Left ventricle myocardium inferior (tissue), 1 donor: ENCODE measurements around the gene SRSF4. TPM values are rescaled to one million over a fixed set of nuclear protein-coding genes. Genes with fewer than 3 reads are reported as not detected.

Experiments
- DNase-seq: peaks from one replicate; pipeline ENCODE4 v3.0.0-alpha.2; 2020
- H3K27ac ChIP-seq: fragments of 200-600 bp; replicated peaks from 2 replicates; pipeline ENCODE4 v1.8.0; 2021
- H3K27me3 ChIP-seq: fragments of 200-600 bp; 2 replicates; pipeline ENCODE4 v1.8.0; 2021; ENCODE audit warnings: low read depth
- H3K36me3 ChIP-seq: fragments of 200-600 bp; 2 replicates; pipeline ENCODE4 v1.8.0; 2021
- H3K4me1 ChIP-seq: fragments of 200-600 bp; 2 replicates; pipeline ENCODE4 v1.8.0; 2021
- H3K4me3 ChIP-seq: fragments of 200-600 bp; 2 replicates; pipeline ENCODE4 v1.8.0; 2021; ENCODE audit warnings: mild to moderate bottlenecking, moderate library complexity
- H3K9me3 ChIP-seq: fragments of 200-600 bp; replicated peaks from 2 replicates; pipeline ENCODE4 v1.8.0; 2021
- intact Hi-C: fragments of 100-400 bp; cut with micrococcal nuclease; formaldehyde crosslinking; loops from one replicate; pipeline ENCODE4 v1.11.0; 2022
- total RNA-seq: library from RNA; stranded (reverse); fragmentation: NEBNext Ultra II Directional; extraction: Animal tissue kit (Norgen Biotek cat#: 25700); gene quantifications from one replicate; pipeline ENCODE4 v1.2.1, GENCODE V29; 2021
- TF ChIP-seq, protein P1 (sequence below): fragments of 200-600 bp; IDR thresholded peaks from 2 replicates; pipeline ENCODE4 v1.8.0; 2021; ENCODE audit warnings: antibody characterized with exemption, mild to moderate bottlenecking, borderline replicate concordance
- donor health status: DM: no; HTN: yes; CAD: no; lungs with severe emphysema.

SRSF4 gene
- total RNA-seq, 1 donor from 2014 or later, result 51.1 TPM

DNA sequence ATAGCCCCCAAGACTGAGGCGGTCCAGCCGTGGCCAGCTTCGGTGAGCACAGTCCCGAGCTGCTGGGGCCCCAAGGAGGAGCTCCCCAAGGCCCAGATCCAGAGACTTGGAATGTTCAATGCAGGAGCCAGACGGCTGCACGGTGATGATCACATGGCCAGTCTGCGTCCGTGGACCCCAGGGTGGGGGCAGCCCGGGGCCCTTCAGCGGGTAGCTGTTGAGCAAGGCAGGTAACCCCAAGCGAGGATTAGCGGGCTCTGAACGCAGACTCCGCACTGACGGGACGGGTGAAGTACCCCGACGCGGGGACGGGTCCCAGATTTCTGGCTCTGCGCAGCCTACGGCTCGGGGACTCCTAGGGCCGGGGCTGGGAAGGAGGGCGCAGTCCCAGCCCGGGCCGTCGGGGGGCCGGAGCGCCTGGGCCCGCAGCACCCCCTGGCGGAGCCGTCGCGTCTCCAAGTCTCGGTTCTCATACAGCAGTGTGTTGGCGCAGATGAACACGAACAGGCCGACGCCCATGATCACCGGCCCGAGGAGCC is 60.7 kb downstream of the SRSF4 start:
- no peaks in the 10 kb centered on the region for H3K36me3 ChIP-seq
- peaks cover 41% of the 10 kb centered on the region for H3K27me3 ChIP-seq
- DNase-seq, result peak; percentile 20
- no peaks in the 10 kb centered on the region for H3K9me3 ChIP-seq
- peaks cover 43% of the 10 kb centered on the region for H3K4me1 ChIP-seq
- peak overlapping the region; percentile 86 for H3K4me3 ChIP-seq
- intact Hi-C loops, result no loop called here
- H3K27ac ChIP-seq, result peak overlapping the region; percentile 96
- TF ChIP-seq, protein P1, sequence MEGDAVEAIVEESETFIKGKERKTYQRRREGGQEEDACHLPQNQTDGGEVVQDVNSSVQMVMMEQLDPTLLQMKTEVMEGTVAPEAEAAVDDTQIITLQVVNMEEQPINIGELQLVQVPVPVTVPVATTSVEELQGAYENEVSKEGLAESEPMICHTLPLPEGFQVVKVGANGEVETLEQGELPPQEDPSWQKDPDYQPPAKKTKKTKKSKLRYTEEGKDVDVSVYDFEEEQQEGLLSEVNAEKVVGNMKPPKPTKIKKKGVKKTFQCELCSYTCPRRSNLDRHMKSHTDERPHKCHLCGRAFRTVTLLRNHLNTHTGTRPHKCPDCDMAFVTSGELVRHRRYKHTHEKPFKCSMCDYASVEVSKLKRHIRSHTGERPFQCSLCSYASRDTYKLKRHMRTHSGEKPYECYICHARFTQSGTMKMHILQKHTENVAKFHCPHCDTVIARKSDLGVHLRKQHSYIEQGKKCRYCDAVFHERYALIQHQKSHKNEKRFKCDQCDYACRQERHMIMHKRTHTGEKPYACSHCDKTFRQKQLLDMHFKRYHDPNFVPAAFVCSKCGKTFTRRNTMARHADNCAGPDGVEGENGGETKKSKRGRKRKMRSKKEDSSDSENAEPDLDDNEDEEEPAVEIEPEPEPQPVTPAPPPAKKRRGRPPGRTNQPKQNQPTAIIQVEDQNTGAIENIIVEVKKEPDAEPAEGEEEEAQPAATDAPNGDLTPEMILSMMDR, result peak; percentile 47

DNA sequence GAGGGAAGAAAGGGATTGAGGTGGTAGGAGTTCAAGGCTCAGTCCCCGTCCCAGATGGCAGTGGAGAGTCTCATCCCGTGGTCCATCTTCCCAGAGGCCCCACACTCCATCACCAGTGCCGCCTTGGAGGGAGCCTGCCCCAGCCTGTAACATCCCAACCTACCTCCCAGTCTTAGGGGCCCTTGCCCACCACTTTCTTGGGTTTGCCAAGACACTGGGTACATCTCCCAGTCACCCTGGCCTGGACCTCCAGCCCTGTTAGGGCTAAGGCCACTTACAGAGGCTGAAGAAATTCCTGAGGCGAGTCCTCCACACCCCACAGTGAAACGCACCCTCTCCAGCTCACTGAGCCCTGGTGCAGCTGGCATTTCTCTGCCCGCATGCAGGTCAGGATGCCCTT is 61.3 kb downstream of the SRSF4 start:
- TF ChIP-seq, protein P1, result no peak
- peaks cover 5% of the 10 kb centered on the region for H3K36me3 ChIP-seq
- H3K27me3 ChIP-seq, result peaks cover 41% of the 10 kb centered on the region
- no peaks in the 10 kb centered on the region for H3K9me3 ChIP-seq
- H3K27ac ChIP-seq, result no peak overlapping the region
- no peak for DNase-seq
- peaks cover 39% of the 10 kb centered on the region for H3K4me1 ChIP-seq
- H3K4me3 ChIP-seq, result no peak overlapping the region
- intact Hi-C loops, result no loop called here

DNA sequence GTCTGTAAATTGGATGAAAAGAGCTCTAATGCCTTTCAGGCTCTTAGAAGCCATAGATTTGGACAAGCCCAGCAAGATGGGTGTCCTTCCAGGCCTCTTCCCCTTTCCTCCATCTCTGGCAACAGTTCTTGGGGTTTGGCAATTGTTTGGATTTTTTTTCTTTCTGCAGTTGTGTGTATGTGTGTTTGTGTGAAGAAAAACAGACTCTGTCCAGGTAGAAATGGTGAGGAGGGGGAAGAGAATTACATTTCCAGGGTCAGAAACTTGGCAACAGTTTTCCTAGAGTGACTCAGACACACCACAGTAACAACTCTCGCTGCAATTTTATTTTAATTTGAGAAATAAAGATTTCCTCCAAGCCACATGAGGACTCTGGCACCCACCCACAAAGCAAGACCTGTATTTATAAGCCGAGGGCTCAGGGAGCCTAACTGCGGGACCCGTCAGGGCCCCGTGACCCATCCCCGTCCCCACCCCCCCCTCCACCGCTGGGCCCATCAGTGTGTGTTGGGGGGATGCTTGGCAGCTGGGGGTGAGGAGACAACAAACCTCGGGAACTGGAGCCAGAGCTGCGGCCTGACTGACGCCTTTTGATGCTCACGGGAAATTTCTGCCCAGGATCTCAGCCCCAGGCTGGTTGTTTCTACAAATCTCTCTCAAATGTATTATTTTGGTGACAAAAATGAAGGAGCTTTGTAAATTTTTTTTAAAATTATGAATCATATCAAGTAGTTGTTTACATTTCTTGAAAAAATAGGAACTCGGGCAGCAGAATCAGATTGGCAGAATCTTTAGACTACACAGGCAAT is 62.4 kb downstream of the SRSF4 start:
- Histone ChIP-seq H3K9me3 (no peaks in the 10 kb centered on the region), H3K4me3 (no peak overlapping the region), H3K36me3 (peaks cover 6% of the 10 kb centered on the region), H3K27me3 (peaks cover 38% of the 10 kb centered on the region), H3K27ac (no peak overlapping the region), H3K4me1 (peaks cover 28% of the 10 kb centered on the region)
- no peak for DNase-seq
- TF ChIP-seq, protein P1, result no peak
- intact Hi-C loops, result no loop called here

DNA sequence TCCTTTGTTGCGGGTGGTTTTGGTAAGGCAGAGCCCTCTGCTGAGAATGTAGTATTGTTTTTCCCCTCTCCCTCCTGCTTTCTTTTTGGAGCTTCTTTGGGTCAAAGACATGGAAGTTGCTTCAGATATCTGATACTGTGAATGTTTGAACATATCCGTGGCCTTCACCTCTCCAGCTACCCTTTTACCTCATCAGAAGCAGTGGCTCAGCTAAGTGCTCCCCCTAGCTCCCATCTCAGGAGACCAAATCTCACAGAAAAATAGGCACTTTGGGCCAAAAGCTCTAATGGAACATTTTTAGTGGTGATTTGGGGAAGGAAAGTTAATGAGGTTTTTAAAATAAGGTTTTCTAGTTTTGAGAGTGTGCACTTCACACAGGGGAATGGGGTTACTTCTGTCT is 64.3 kb downstream of the SRSF4 start:
- no peaks in the 10 kb centered on the region for H3K9me3 ChIP-seq
- peaks cover 18% of the 10 kb centered on the region for H3K27me3 ChIP-seq
- DNase-seq, result no peak
- H3K4me3 ChIP-seq, result no peak overlapping the region
- TF ChIP-seq, protein P1, result peak; percentile 15
- peaks cover 7% of the 10 kb centered on the region for H3K36me3 ChIP-seq
- peaks cover 10% of the 10 kb centered on the region for H3K4me1 ChIP-seq
- no peak overlapping the region for H3K27ac ChIP-seq
- intact Hi-C loops, result no loop called here

DNA sequence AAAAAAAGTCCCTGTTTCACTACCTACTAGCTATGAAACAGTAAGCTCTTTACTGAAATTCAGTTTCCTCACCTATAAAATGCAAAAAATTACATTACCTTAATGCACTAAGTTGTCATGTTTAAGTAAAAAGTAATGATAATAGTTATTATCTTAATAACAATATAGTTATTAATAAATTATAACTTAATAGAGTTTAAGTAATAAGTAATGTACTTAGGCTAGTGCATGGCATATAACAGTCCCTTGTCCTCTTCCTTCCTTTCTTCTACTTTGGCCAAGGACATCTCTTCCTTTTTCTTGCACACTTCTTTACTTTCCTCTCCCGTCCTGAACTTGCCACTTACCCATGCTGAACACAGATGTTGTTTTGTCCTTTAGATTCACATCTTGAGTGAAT is 67.0 kb downstream of the SRSF4 start:
- no peaks in the 10 kb centered on the region for H3K4me1 ChIP-seq
- H3K27me3 ChIP-seq, result no peaks in the 10 kb centered on the region
- no peak overlapping the region for H3K27ac ChIP-seq
- intact Hi-C loops, result no loop called here
- TF ChIP-seq, protein P1, result no peak
- DNase-seq, result no peak
- H3K4me3 ChIP-seq, result no peak overlapping the region
- peaks cover 14% of the 10 kb centered on the region for H3K36me3 ChIP-seq
- no peaks in the 10 kb centered on the region for H3K9me3 ChIP-seq
